Measurements from ENCODE around the gene KRTAP10-4.

Gene KRTAP10-4

GRCh38 chr21:44616591-44616926 is 43.0 kb downstream of the KRTAP10-4 start:
- no peak for DNase-seq (ENCODE audit: low read depth in 3 of 3)

- DNase-seq (ENCODE audit: low read depth in 3 of 3) = no peak
Measured at GRCh38 chr21:44617071-44617501, 43.6 kb downstream of the KRTAP10-4 start.

GRCh38 chr21:44618504-44618903 is 45.0 kb downstream of the KRTAP10-4 start:
- DNase-seq (ENCODE audit: low read depth in 3 of 3) = no peak

GRCh38 chr21:44618909-44619308 is 45.4 kb downstream of the KRTAP10-4 start:
- peak; percentile 17 to 41 (median 29) for DNase-seq (ENCODE audit: low read depth in 3 of 3)

- no peak for DNase-seq (ENCODE audit: low read depth in 3 of 3)
Measured at GRCh38 chr21:44619886-44620285, 46.4 kb downstream of the KRTAP10-4 start.

- no peak for DNase-seq (ENCODE audit: low read depth in 3 of 3)
Measured at GRCh38 chr21:44623575-44623974, 50.0 kb downstream of the KRTAP10-4 start.
